Muscle layer of duodenum (tissue), 2 donors: ENCODE measurements around the gene NLGN2.

Experiments
- H3K27ac ChIP-seq: one replicate; pipeline ENCODE4 v1.7.0; 2013; ENCODE audit warnings: mild to moderate bottlenecking, low read length
- H3K27me3 ChIP-seq: one replicate; pipeline ENCODE4 v1.7.0; 2013; ENCODE audit warnings: low read depth, mild to moderate bottlenecking, control low read depth, low read length
- H3K36me3 ChIP-seq, 2 donors: one replicate each; pipeline ENCODE4 v1.7.0; 2013; ENCODE audit warnings: low read length in 2 of 2, control low read depth in 1 of 2, mild to moderate bottlenecking in 1 of 2; ENCODE audit not compliant: insufficient read depth in 2 of 2, control insufficient read depth in 1 of 2
- H3K4me1 ChIP-seq, 2 donors: one replicate each; pipeline ENCODE4 v1.7.0; 2013; ENCODE audit warnings: low read length in 2 of 2, mild to moderate bottlenecking in 2 of 2, control low read depth in 1 of 2, moderate library complexity in 1 of 2; ENCODE audit not compliant: insufficient read depth in 2 of 2, control insufficient read depth in 1 of 2
- H3K4me3 ChIP-seq, 2 donors: one replicate each; pipeline ENCODE4 v1.7.0; 2013; ENCODE audit warnings: low read length in 2 of 2, low read depth in 1 of 2, mild to moderate bottlenecking in 1 of 2
- H3K9me3 ChIP-seq, 2 donors: one replicate each; pipeline ENCODE4 v1.7.0; 2013; ENCODE audit warnings: low read length in 2 of 2, control low read depth in 1 of 2, mild to moderate bottlenecking in 1 of 2; ENCODE audit not compliant: control insufficient read depth in 1 of 2
- donor health status: healthy.

The NLGN2 gene

DNA sequence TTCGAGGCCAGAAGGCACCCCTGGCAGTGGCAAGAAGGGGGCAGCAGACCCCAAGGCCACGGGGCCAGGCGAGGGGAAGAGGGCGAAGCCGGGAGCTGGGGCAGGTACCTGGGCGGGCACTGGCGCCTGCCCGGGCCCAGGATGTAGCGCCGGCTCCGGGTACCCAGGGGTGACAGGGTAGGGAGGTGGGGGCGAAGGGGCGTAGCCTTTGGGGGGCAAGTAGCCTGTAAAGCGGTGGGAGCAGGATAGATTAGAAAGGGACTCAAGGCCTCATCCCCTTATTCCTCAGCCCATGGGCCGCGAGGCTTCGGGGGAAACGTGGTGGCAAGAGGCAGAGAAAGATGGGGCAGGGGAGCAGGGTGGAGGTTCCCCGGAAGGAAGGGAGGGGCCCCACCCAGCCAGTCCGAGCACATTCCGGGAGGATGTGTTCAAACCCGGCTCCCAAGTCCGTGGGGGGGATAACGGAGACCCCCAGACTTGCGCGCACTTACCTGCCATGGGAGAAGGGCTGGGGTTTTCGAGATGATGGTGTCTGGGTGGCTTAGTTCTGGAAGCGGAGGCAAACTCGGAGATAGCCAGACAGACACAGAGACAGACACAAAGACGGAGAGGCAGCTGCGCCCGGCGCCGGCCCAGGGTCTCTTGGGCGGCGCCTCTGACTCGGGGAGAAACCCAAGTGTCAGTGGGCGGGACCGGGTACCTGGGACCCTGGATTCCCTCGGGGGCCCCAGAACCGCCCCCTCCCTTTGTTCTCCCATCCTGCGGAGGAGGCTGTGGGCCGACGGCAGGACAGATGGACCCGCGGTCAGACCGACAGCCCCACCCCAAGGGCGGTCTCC, 13.8 kb upstream of the NLGN2 start:
- no peaks in the 10 kb centered on the region for H3K9me3 ChIP-seq
- peaks cover 0 to 11% of the 10 kb centered on the region in 2 donors for H3K4me1 ChIP-seq
- peak overlapping the region; percentile 85 to 87 for H3K4me3 ChIP-seq
- peaks cover 0 to 19% of the 10 kb centered on the region in 2 donors for H3K36me3 ChIP-seq
- H3K27me3 ChIP-seq: no peaks in the 10 kb centered on the region
- peak overlapping the region; percentile 56 for H3K27ac ChIP-seq

GRCh38 chr17:7394452-7395191, 13.0 kb upstream of the NLGN2 start, which contains the start of gene PLSCR3:
Gene PLSCR3 (minus strand): TSS chr17:7394525. CDS start chr17:7394110, 415 bp downstream.
- H3K27me3 ChIP-seq: no peaks in the 10 kb centered on the region
- H3K4me3 ChIP-seq: peak within 1 kb of the TSS; percentile 85 to 87
- H3K27ac ChIP-seq: peak within 1 kb of the TSS; percentile 83
- peaks cover 0 to 11% of the 10 kb centered on the region in 2 donors for H3K36me3 ChIP-seq
- H3K4me1 ChIP-seq: peaks cover 0 to 11% of the 10 kb centered on the region in 2 donors
- no peaks in the 10 kb centered on the region for H3K9me3 ChIP-seq

GRCh38 chr17:7396147-7396546, 11.5 kb upstream of the NLGN2 start:
- no peak overlapping the region for H3K4me3 ChIP-seq
- H3K4me1 ChIP-seq: peaks cover 0 to 11% of the 10 kb centered on the region in 2 donors
- H3K36me3 ChIP-seq: no peaks in the 10 kb centered on the region
- H3K27me3 ChIP-seq: no peaks in the 10 kb centered on the region
- no peaks in the 10 kb centered on the region for H3K9me3 ChIP-seq
- no peak overlapping the region for H3K27ac ChIP-seq

DNA sequence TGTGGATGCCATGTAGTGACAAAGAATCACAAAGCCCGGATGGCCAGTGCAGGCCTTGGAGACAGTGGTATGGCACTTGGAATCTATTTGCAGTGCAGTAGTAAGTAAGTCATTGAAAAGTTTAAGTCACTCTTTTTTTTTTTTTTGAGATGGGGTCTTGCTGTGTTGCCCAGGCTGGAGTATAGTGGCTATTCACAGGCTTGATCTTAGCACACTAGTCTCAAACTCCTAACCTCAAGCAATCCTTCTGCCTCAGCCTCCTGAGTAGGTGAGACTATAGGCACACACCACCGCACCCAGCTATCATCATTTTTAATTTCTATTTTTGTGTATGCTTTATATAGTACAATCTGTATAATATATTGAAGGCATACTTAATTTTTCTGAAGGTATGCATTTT, 9.0 kb upstream of the NLGN2 start:
- Histone ChIP-seq H3K9me3 (no peaks in the 10 kb centered on the region), H3K36me3 (no peaks in the 10 kb centered on the region), H3K27me3 (no peaks in the 10 kb centered on the region), H3K4me1 (peaks cover 7 to 15% of the 10 kb centered on the region in 2 donors), H3K4me3 (no peak overlapping the region), H3K27ac (no peak overlapping the region)

DNA sequence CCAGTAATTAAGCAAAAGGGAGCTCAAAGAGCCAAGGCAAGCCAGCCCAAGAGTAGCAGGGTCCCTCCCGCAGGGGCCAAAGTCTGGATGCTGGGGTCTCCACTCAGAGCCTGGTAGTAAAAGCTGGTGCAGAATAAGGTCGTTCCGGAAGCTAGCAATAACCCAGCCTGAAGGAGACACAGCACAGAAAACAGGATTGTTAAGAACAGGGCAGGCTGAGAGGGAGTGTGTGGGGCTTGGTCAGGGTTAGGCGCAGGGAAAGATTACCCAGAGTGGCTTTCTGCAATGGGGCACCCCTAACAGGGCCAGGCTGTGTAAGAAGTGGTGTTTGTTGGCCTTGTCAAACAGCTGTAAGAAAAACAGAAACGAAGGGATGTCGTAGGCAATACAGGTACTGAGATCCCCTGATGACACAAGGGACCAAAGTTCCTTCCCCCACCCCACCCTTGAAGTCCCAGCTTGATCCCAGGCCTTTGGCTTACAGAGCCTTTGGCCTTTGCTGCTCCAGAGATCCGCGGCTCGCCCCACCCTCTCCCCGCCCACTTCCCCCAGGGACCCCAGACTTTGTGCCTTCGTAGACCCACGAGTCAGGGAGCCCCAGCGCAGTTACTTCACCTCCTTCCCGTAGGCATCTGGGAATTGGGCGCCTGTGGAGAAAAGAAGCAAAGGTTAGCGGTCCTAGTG, 4.5 kb upstream of the NLGN2 start:
- peak overlapping the region; percentile 92 for H3K27ac ChIP-seq
- no peaks in the 10 kb centered on the region for H3K9me3 ChIP-seq
- peaks cover 7 to 16% of the 10 kb centered on the region in 2 donors for H3K4me1 ChIP-seq
- no peaks in the 10 kb centered on the region for H3K27me3 ChIP-seq
- H3K4me3 ChIP-seq: peak overlapping the region; percentile 63 to 70
- no peaks in the 10 kb centered on the region for H3K36me3 ChIP-seq

DNA sequence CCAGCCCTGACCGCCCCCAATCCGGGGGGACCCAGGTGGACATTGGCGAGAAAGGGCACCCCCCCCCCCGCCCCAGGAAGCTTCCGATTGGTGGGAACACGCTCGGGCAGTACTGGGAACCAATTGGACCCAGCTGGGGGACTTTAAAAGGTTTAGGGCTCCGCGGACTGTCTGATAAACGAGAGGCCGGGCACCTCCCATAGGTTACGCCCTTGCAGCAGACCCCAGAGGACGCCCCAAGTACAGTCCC, 4.0 kb upstream of the NLGN2 start:
- peak overlapping the region; percentile 63 to 70 for H3K4me3 ChIP-seq
- no peaks in the 10 kb centered on the region for H3K9me3 ChIP-seq
- peak overlapping the region; percentile 92 for H3K27ac ChIP-seq
- H3K27me3 ChIP-seq: no peaks in the 10 kb centered on the region
- H3K4me1 ChIP-seq: peaks cover 7 to 16% of the 10 kb centered on the region in 2 donors
- H3K36me3 ChIP-seq: peaks cover 0 to 2% of the 10 kb centered on the region in 2 donors

- Histone ChIP-seq H3K36me3 (peaks cover 0 to 7% of the 10 kb centered on the region in 2 donors), H3K9me3 (no peaks in the 10 kb centered on the region), H3K27ac (peak within 1 kb of the TSS; percentile 92), H3K27me3 (no peaks in the 10 kb centered on the region), H3K4me3 (peak within 1 kb of the TSS; percentile 63 to 70), H3K4me1 (peaks cover 7 to 16% of the 10 kb centered on the region in 2 donors)
These were observed 3.5 kb upstream of the NLGN2 start, which contains the start of gene TMEM256 for GRCh38 chr17:7403977-7404736. Gene TMEM256 (minus strand): TSS chr17:7404097. CDS start chr17:7404084, 13 bp downstream.

GRCh38 chr17:7404737-7405349, 2.8 kb upstream of the NLGN2 start:
- H3K36me3 ChIP-seq: peaks cover 6 to 11% of the 10 kb centered on the region in 2 donors
- no peak overlapping the region for H3K27ac ChIP-seq
- H3K4me1 ChIP-seq: peaks cover 7 to 16% of the 10 kb centered on the region in 2 donors
- no peaks in the 10 kb centered on the region for H3K27me3 ChIP-seq
- peak overlapping the region; percentile 62 to 64 for H3K4me3 ChIP-seq
- H3K9me3 ChIP-seq: no peaks in the 10 kb centered on the region

DNA sequence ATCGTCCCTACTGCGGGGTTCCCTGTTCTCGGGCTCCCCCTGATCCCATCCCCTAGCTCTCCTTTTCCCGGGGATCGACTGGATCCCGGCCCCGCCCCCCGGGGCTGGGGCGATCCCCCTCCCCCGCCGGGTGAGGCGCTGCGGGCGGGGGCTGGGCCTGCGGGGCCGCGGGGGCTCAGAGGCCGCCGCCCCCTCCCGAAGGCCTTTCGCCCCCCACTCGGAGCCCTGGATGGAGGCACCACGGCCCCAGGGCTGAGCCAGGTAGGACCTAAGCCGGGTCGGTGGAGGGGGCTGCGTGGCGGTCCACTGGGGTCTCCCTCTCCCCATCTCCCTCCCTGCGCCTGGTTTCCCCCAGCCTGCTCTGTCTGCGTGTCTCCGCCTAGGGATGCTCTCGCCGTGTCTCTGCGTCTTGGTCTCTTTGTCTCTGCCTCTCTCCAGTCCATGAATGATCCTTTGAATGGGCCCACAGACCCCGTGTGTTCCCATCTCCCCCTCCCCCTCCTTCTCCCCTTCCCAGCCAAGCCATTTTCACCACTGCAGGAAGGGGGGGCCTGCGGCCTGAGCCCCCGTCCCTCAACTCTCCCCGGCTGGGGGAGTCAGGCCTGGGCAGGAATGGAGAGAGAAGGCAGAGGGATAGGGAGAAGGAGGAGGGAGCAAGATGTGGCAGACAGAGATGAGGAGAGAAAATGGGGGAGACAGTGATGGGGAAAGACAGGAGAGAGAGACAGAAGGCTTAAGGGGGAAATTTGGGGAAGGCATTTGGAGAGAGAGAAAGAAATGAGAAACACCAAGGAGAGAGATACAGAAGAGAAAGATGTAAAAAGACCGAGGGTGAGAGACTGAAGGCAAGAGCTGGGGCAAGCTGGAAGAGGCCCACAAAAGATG, 2.1 kb upstream of the NLGN2 start:
- Histone ChIP-seq H3K27me3 (no peaks in the 10 kb centered on the region), H3K36me3 (peaks cover 6 to 14% of the 10 kb centered on the region in 2 donors)

More for the DNA sequence above, 2.1 kb upstream of the NLGN2 start:
- Histone ChIP-seq H3K9me3 (no peaks in the 10 kb centered on the region), H3K4me3 (peak overlapping the region; percentile 62 to 64), H3K27ac (peak overlapping the region; percentile 49), H3K4me1 (peaks cover 7 to 16% of the 10 kb centered on the region in 2 donors)
